Islet precursor cell (in vitro differentiated cells): ENCODE results near the gene TRIM67.
"Not testable (repeated sequence)": the region's sequence is repeated elsewhere in the genome, so short reads cannot be mapped to it uniquely, and the experiment has no call there.

Source experiments
- DNase-seq: peaks from one replicate; pipeline ENCODE4 v3.0.0-alpha.2; 2018

The TRIM67 gene

DNA sequence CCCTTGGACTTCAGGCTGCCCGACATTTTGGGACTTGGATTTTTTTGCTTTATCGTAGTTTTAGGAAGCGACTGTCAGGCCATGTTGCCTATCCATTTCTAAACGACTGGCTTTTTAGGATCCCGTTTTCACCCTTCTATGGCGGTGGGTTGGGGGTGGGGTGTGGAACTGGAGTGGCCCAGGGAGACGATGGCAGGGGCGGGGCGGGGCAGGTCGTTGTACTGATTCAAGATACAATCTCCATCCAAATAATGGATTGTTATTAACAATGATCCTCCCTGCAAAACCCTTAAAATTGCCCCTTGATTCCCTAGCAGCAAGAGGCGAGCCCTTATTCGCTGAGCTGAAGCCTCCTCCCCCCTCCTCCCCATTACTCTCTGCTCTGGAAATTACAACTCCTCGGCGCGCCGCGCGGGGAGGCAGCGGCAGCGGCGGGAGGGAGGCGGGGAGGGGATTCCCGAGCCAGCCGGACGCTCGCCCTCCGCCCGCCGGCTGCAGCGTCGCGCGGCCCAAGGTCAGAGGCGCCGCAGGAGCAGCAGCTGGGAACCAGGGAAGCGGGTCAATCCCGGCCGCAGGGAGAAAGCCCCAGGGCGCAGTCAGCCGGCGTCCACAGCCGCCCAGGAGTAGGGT is at the start of gene TRIM67:
TSS of gene TRIM67 (plus strand) at position 392 of the 630 bp plus-strand sequence. CDS start 912 bp downstream, outside the sequence.
- DNase-seq, result no peak

GRCh38 chr1:231116738-231117137 is 45.1 kb upstream of the TRIM67 start:
- no peak for DNase-seq

- no peak for DNase-seq
Measured at GRCh38 chr1:231118704-231119453, 43.0 kb upstream of the TRIM67 start.

DNA sequence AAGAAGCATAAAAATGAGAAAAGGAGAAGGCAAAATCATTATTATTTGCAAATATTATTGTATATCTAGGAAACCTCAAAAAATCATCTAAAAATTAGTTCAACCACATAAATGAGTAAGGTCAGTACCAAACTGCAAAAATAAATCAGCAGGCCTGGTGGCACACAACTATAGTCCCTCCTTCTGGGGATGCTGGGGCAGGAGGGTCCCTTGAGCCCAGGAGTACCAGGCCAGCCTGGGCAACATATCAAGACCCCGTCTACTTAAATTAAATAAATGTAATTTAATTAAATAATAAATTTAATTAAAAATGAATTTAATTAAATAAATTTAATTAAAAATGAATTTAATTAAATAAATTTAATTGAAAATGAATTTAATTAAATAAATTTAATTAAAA is 40.3 kb upstream of the TRIM67 start:
- no peak for DNase-seq

DNA sequence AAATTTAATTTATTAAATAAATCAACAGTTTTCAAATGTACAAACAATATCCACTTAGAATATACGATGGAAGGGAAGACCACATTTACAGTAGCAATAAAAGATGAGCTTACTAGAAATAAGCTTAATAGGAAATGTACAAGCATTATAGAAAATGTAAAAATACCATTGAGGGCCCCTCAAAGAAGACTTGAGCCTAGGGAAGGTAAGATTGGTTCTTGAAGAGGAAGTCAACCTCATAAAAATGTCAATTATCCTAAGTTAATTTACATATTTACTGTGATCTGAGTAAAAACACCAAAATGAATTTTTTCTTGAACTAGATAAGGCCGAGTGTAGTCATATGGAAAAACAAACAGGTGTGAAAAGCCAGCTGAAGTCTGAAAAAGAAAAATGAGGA is 39.7 kb upstream of the TRIM67 start:
- no peak for DNase-seq

DNA sequence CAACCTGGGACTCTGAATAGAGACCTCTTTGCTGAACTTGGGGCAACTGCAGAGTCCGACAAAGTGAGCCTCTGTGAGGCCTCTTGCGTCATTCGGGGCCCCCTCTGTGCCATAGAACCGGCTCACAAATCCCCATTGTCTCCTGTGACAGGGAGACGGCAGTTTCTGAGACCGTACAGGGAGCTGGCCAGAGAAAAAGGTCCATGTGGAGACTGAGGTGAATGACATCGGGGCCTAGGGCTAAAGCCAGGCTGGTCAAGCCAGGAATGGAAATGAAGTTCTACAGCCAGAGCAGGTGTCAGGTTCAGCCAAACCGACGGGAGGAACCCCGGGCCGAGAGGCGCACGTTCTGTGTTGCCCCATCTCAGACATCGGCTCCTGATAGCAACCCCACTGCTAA is 37.1 kb upstream of the TRIM67 start:
- no peak for DNase-seq

GRCh38 chr1:231125972-231126580 is 35.8 kb upstream of the TRIM67 start:
- DNase-seq, result no peak

DNA sequence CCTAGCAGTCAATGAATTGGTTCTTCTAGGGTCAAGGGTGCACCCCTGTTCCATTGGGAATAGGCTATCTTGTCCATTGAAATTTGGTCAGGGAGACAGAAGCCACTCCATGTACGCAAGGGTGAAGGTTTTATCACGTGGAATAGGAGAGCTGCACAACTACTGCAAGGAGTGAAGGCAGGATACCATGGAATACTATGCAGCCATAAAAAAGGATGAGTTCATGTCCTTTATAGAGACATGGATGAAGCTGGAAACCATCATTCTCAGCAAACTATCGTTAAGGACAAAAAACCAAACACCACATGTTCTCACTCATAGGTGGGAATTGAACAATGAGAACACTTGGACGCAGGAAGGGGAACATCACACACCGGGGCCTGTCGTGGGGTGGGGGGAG is 34.8 kb upstream of the TRIM67 start:
- not testable (repeated sequence) for DNase-seq

DNA sequence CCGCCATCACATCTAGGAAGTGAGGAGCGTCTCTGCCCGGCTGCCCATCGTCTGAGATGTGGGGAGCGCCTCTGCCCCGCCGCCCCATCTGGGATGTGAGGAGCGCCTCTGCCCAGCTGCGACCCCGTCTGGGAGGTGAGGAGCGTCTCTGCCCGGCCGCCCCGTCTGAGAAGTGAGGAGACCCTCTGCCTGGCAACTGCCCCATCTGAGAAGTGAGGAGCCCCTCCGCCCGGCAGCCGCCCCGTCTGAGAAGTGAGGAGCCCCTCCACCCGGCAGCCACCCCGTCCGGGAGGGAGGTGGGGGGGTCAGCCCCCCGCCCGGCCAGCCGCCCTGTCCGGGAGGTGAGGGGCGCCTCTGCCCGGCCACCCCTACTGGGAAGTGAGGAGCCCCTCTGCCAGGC is 33.4 kb upstream of the TRIM67 start:
- not testable (repeated sequence) for DNase-seq

GRCh38 chr1:231130544-231130943 is 31.3 kb upstream of the TRIM67 start:
- no peak for DNase-seq

DNA sequence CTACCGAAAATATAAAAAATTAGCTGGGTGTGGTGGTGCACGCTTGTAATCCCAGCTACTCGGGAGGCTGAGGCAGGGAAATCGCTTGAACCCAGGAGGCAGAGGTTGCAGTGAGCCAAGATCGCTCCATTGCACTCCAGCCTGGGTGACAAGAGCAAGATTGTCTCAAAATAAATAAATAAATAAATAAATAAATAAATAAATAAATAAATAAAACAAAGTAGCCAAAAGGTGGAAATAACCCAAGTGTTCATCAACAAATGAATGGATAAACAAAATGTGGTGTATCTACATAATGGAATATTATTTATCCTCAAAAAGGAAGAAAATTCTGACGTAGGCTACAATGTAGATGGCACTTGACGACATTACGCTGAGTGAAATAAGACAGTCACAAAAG is 29.3 kb upstream of the TRIM67 start:
- DNase-seq, result not testable (repeated sequence)

GRCh38 chr1:231134624-231135023 is 27.2 kb upstream of the TRIM67 start:
- DNase-seq, result no peak

DNA sequence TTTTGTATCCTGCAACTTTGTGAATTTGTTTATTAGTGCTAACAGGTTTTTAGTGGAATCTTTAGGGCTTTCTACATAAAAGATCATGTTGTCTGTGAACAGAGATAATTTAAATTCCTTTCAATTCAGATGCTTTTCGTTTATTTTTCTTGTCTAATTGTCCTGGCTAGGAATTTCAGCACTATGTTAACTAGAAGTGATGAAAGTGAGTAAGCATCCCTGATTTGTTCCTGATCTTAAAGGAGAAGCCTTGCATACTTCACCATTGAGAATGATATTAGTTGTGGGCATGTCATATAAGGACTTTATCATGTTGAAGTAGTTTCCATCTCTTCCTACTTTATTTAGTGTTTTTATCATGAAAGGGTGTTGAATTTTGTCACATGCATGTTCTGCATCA is 23.6 kb upstream of the TRIM67 start:
- no peak for DNase-seq

DNA sequence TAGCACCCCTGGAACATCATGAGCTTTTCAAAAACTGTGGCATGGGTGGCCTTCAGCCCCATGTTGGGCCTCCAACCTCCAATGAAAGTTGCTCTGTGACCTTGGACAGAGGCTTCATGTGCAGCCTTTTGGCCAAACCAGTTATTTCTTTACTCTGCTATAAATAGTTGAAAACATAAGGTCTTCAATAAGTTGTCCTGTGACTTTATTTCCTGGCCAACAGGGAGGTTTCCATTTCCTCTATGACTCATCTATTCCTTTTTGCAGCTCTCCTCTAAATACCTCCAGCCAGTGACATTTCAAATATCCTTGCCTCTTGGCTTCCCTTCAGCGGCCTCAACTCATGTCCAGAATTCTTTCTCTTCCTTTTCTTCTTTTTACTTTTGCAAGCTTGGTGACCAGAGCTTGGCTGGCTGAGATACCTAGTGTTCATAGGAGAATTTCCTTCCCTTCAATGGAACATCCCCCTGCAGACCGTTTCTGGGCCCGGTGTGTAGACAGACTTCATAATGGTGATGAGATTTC is 22.7 kb upstream of the TRIM67 start:
- DNase-seq, result no peak

DNA sequence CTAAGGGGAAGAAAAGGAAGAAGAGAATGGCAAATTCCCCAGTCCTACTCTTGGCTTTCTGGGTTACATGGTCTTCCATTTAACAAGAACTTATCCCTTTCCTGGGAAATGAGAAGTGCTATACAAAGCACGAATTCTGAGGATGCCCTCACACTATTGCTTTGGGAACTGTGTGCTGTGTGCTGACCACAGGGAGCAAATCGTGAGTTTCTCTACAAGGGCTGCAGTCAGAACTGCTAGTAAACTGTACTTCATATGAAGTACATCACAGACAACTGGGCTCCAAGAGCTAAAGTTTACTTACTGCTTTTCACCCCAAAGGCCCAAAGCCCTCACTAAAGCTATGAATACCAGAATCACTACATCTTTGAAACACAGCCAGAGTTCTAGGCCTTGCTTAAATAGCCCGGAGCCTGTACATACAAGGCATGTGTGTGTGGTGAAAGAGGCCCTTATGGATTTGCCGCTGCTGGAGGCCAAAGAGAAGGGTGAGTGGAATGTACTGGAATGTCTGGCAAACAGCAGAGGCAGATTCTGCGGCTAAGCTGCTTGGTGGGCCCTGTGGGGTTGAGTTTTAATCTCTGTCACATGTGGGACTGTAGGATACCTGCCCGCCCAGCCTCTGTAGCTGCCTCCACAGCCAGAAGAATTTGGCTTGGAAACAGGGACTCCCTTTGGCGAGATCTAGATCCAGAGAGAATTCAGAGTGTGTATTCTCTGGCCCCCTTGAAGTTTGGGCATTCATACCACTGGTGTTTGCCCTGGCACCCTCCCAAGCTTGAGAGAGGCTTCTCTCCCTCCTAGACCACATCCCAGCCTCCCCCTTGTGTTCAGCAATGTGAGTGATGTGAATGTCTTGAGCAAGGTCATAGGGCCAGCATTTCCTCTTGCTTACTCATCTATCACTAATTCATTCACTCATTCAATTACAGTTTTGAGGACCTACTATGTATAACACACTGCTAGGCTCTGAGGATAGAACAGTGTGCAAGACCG is 21.9 kb upstream of the TRIM67 start:
- peak; percentile 64 for DNase-seq

DNA sequence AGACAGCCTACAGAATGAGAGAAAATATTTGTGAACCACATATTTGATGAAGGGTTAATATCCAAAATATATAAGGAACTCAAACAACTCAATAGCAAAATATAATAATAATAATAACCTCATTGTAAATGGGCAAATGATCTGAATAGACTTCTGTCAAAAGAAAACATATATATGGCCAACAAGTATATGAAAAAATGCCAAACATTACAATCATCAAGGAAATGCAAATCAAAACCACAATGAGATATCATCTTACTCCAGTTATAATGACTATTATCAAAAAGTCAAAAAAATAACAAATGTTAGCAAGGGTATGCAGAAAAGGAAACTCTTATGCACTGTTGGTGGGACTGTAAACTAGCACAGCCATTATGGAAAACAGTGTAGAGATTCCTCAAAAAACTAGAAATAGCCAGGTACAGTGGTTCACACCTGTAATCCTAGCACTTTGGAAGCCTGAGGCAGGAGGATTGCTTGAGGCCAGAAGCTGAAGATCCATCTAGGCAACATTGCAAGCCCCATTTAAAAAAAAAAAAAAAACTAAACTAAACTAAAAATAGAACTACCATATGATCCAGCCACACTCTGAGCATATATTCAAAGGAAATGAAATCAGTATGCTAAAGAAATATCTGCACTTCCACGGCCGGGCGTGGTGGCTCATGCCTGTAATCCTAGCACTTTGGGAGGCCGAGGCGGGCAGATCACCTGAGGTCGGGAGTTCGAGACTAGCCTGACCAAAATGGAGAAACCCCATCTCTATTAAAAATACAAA is 17.3 kb upstream of the TRIM67 start:
- no peak for DNase-seq

DNA sequence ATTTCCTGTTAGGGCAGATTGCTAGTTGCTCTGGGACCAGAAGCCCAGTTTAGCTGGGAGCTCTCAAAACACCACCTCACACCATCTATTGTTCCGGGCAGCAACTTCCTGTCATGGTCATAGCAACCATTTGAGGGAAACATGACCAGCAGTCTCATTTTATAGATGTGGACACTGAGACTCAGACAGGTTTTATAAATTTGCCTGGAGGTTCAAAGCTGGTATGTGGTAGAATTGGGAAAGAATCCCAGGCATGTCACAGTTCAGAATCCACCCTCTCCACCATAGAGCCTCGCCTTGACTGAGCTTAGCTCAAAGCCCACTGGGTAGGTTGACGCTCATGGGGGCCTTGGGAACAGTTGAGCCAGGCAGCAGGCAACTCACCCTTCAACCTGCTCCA is 14.0 kb upstream of the TRIM67 start:
- no peak for DNase-seq

DNA sequence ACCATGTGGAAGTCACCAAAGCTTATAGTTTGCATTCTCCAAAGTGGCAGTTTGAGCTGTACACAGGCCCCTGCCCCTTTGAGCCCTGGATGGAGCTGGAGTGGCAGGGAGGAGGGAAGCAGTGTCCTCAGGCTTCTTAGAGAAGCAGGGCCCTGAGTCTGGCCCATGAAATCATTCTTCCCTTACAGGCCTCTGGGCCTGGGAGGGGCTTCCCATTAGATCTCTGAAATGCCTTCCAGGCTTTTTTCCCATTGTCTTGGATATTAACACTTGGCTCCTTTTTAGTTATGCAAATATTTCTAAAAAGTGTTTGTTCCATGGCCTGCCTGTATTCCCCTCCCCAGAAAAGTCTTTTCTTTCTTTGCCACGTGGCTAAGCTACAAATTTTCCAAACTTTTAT is 10.0 kb upstream of the TRIM67 start:
- DNase-seq, result no peak

GRCh38 chr1:231153726-231154125 is 8.1 kb upstream of the TRIM67 start:
- no peak for DNase-seq

- no peak for DNase-seq
Measured at GRCh38 chr1:231155808-231156207, 6.0 kb upstream of the TRIM67 start.

DNA sequence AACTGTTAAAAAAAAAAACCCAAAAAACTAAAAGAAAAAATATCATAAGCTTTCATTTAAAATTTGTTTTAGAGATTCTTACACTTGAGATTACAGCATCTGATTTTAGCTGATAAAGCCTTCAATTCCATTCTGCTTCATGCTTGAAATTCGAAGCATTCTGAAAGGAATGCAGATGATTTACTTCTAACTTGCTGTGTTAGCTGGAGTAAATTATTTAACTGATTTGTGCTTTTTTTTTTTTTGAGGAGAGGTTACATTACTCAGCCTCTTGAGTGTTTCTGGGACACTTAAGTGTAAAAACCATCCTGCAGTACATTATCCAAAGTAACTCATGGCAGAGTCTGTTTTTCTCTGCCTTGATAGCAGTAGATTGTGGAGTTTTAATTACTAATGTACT is 4.5 kb upstream of the TRIM67 start:
- no peak for DNase-seq

- not testable (repeated sequence) for DNase-seq
Measured at GRCh38 chr1:231158141-231158540, 3.7 kb upstream of the TRIM67 start.
